SK-N-SH treated with all-trans-retinoic acid at 6 μM for 48 hours (cell line): ENCODE data around the gene EGLN1.

ENCODE experiments used
- ATAC-seq: fragments of 200-7000 bp; cut with Tn5 transposase; 3 replicates; pipeline ENCODE4 v1.9.1; 2020; ENCODE audit warnings: mild to moderate bottlenecking, moderate library complexity
- ARNTL ChIP-seq: fragments of 450-650 bp; formaldehyde crosslinking; IDR thresholded peaks from 2 replicates; pipeline ENCODE4 v1.5.0; 2020; ENCODE audit warnings: low read depth, mild to moderate bottlenecking, moderate library complexity, borderline replicate concordance
- BACH2 ChIP-seq: fragments of 250-450 bp; sonication (Bioruptor Pico); IDR thresholded peaks from 2 replicates; pipeline ENCODE4 v1.9.0; 2021; ENCODE audit warnings: mild to moderate bottlenecking, borderline replicate concordance
- CSDC2 ChIP-seq: fragments of 250-450 bp; sonication (Bioruptor Pico); IDR thresholded peaks from 2 replicates; pipeline ENCODE4 v1.5.0; 2020; ENCODE audit warnings: mild to moderate bottlenecking, moderate library complexity
- ESRRG ChIP-seq: fragments of 250-450 bp; sonication (Bioruptor Pico); IDR thresholded peaks from 2 replicates; pipeline ENCODE4 v1.6.1; 2021; ENCODE audit warnings: mild to moderate bottlenecking
- GLIS3 ChIP-seq: fragments of 250-450 bp; sonication (Bioruptor Pico); IDR thresholded peaks from 2 replicates; pipeline ENCODE4 v1.5.0; 2020; ENCODE audit warnings: mild to moderate bottlenecking, moderate library complexity
- ISL1 ChIP-seq: fragments of 250-450 bp; sonication (Bioruptor Pico); IDR thresholded peaks from 2 replicates; pipeline ENCODE4 v2.1.2; 2022; ENCODE audit warnings: mild to moderate bottlenecking, moderate library complexity
- OSR1 ChIP-seq: fragments of 250-450 bp; sonication (Bioruptor Pico); IDR thresholded peaks from 2 replicates; pipeline ENCODE4 v1.8.0; 2022; ENCODE audit warnings: moderate library complexity, mild to moderate bottlenecking, inconsistent platforms
- PPARA ChIP-seq: fragments of 250-450 bp; sonication (Bioruptor Pico); IDR thresholded peaks from 2 replicates; pipeline ENCODE4 v1.5.0; 2020; ENCODE audit warnings: mild to moderate bottlenecking, borderline replicate concordance
- RARB ChIP-seq: fragments of 250-450 bp; sonication (Bioruptor Pico); IDR thresholded peaks from 2 replicates; pipeline ENCODE4 v1.8.0; 2021; ENCODE audit warnings: mild to moderate bottlenecking, moderate library complexity
- SNAI2 ChIP-seq: fragments of 250-450 bp; sonication (Bioruptor Pico); IDR thresholded peaks from 2 replicates; pipeline ENCODE4 v1.5.0; 2020; ENCODE audit warnings: mild to moderate bottlenecking, moderate library complexity
- TCF4 ChIP-seq: fragments of 250-450 bp; sonication (Bioruptor Pico); IDR thresholded peaks from 2 replicates; pipeline ENCODE4 v1.8.0; 2021; ENCODE audit warnings: mild to moderate bottlenecking, moderate library complexity, borderline replicate concordance
- TOX ChIP-seq: fragments of 250-450 bp; sonication (Bioruptor Pico); IDR thresholded peaks from 2 replicates; pipeline ENCODE4 v1.8.0; 2021; ENCODE audit warnings: mild to moderate bottlenecking, moderate library complexity, borderline replicate concordance
- ZC3H10 ChIP-seq: fragments of 250-450 bp; sonication (Bioruptor Pico); IDR thresholded peaks from 2 replicates; pipeline ENCODE4 v1.5.1; 2021; ENCODE audit warnings: mild to moderate bottlenecking, moderate library complexity
- ZFP3 ChIP-seq: fragments of 250-450 bp; sonication (Bioruptor Pico); IDR thresholded peaks from 2 replicates; pipeline ENCODE4 v1.5.0; 2020; ENCODE audit warnings: mild to moderate bottlenecking, moderate library complexity
- ZFP30 ChIP-seq: fragments of 450-650 bp; formaldehyde crosslinking; IDR thresholded peaks from 2 replicates; pipeline ENCODE4 v1.5.0; 2022; ENCODE audit warnings: mild to moderate bottlenecking, moderate library complexity
- ZNF70 ChIP-seq: fragments of 450-650 bp; formaldehyde crosslinking; IDR thresholded peaks from 2 replicates; pipeline ENCODE4 v1.5.0; 2020; ENCODE audit warnings: mild to moderate bottlenecking, moderate library complexity
- ZNF8 ChIP-seq: fragments of 450-650 bp; formaldehyde crosslinking; IDR thresholded peaks from 2 replicates; pipeline ENCODE4 v1.5.0; 2020; ENCODE audit warnings: mild to moderate bottlenecking, moderate library complexity
- TF ChIP-seq, protein P1 (sequence below): fragments of 250-450 bp; sonication (Bioruptor Pico); IDR thresholded peaks from 2 replicates; pipeline ENCODE4 v1.5.0; 2020; ENCODE audit warnings: mild to moderate bottlenecking, moderate library complexity
- TF ChIP-seq, protein P2 (sequence below): fragments of 250-450 bp; sonication (Bioruptor Pico); IDR thresholded peaks from 2 replicates; pipeline ENCODE4 v1.8.0; 2020; ENCODE audit warnings: mild to moderate bottlenecking, moderate library complexity, borderline replicate concordance
- TF ChIP-seq, protein P3 (sequence below): fragments of 250-450 bp; sonication (Bioruptor Pico); IDR thresholded peaks from 2 replicates; pipeline ENCODE4 v1.5.1; 2020; ENCODE audit warnings: low read depth, mild to moderate bottlenecking, moderate library complexity
- TF ChIP-seq, protein P4 (sequence below): fragments of 250-450 bp; sonication (Bioruptor Pico); IDR thresholded peaks from 2 replicates; pipeline ENCODE4 v1.5.1; 2021; ENCODE audit warnings: mild to moderate bottlenecking, moderate library complexity

Gene EGLN1

DNA sequence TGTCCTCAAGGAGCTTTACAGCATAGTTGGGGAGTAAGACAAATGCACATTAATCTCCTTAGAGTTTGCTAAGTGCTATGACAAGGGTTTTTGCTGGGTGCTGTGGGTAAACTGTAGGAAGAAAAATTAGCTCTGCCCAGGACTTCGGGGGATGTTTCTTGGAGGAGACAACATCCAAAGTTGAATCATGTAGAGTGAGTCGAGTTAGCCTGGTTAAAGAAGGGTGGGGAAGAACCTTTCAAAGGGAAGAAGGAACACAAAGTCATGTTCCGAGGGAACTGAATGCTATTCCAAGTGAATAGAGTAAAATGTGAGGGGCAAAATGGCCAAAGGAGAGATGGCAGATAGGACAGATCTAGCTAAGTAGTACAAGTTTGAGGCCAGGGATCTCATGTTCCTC lies 66.9 kb downstream of the EGLN1 start (continued):
- TF ChIP-seq, protein P1, sequence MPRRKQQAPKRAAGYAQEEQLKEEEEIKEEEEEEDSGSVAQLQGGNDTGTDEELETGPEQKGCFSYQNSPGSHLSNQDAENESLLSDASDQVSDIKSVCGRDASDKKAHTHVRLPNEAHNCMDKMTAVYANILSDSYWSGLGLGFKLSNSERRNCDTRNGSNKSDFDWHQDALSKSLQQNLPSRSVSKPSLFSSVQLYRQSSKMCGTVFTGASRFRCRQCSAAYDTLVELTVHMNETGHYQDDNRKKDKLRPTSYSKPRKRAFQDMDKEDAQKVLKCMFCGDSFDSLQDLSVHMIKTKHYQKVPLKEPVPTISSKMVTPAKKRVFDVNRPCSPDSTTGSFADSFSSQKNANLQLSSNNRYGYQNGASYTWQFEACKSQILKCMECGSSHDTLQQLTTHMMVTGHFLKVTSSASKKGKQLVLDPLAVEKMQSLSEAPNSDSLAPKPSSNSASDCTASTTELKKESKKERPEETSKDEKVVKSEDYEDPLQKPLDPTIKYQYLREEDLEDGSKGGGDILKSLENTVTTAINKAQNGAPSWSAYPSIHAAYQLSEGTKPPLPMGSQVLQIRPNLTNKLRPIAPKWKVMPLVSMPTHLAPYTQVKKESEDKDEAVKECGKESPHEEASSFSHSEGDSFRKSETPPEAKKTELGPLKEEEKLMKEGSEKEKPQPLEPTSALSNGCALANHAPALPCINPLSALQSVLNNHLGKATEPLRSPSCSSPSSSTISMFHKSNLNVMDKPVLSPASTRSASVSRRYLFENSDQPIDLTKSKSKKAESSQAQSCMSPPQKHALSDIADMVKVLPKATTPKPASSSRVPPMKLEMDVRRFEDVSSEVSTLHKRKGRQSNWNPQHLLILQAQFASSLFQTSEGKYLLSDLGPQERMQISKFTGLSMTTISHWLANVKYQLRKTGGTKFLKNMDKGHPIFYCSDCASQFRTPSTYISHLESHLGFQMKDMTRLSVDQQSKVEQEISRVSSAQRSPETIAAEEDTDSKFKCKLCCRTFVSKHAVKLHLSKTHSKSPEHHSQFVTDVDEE (CRISPR knock-in tag): no peak
- TF ChIP-seq, protein P2, sequence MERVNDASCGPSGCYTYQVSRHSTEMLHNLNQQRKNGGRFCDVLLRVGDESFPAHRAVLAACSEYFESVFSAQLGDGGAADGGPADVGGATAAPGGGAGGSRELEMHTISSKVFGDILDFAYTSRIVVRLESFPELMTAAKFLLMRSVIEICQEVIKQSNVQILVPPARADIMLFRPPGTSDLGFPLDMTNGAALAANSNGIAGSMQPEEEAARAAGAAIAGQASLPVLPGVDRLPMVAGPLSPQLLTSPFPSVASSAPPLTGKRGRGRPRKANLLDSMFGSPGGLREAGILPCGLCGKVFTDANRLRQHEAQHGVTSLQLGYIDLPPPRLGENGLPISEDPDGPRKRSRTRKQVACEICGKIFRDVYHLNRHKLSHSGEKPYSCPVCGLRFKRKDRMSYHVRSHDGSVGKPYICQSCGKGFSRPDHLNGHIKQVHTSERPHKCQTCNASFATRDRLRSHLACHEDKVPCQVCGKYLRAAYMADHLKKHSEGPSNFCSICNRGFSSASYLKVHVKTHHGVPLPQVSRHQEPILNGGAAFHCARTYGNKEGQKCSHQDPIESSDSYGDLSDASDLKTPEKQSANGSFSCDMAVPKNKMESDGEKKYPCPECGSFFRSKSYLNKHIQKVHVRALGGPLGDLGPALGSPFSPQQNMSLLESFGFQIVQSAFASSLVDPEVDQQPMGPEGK: no peak
- TF ChIP-seq GLIS3 (CRISPR knock-in tag): no peak

DNA sequence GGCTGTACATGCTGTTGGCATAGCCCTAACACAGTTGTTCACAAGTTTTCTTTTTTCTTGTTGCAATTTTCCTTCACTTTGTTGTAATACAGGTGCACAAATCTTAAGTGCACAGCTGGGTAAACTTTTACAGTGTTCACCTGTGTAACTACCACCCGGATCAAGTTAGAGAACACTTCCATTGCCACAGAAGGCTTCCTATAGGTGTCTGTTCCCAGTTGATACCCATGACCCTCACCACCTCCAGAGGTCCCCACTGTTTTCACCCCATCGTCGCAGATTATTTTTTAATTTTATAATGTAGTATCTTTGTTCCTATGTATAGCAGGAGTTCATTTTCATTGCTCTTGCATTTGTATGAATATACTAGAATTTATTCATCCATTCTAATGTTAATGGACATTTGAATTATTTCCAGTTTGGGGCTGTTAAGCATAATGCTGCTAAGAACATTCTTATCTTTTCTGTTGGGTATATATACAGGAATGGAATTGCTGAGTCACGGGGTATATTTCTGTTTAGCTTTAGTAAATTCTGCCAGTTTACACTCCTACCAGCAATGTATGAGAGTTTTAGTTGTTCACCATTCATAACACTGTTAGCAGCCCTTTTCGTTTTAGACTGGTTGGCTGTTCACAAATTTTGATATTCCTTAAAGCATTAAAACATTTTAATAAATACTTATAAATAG lies 67.6 kb downstream of the EGLN1 start:
- no peak for ATAC-seq
- TF ChIP-seq TOX (CRISPR knock-in tag): no peak
- TF ChIP-seq ARNTL (CRISPR knock-in tag): no peak
- no peak for TF ChIP-seq ZNF8 (CRISPR knock-in tag)
- TF ChIP-seq, protein P2: no peak
- no peak for TF ChIP-seq GLIS3 (CRISPR knock-in tag)
- no peak for TF ChIP-seq TCF4 (CRISPR knock-in tag)
- TF ChIP-seq ZFP30 (CRISPR knock-in tag): no peak
- TF ChIP-seq SNAI2: no peak
- no peak for TF ChIP-seq RARB (CRISPR knock-in tag)
- no peak for TF ChIP-seq ESRRG (CRISPR knock-in tag)
- no peak for TF ChIP-seq ISL1 (CRISPR knock-in tag)
- no peak for TF ChIP-seq ZC3H10 (CRISPR knock-in tag)
- TF ChIP-seq BACH2 (CRISPR knock-in tag): no peak
- TF ChIP-seq OSR1 (CRISPR knock-in tag): no peak
- TF ChIP-seq, protein P1 (CRISPR knock-in tag): no peak
- no peak for TF ChIP-seq PPARA (CRISPR knock-in tag)
- TF ChIP-seq CSDC2 (CRISPR knock-in tag): no peak
- TF ChIP-seq ZFP3 (CRISPR knock-in tag): no peak
- no peak for TF ChIP-seq ZNF70 (CRISPR knock-in tag)

DNA sequence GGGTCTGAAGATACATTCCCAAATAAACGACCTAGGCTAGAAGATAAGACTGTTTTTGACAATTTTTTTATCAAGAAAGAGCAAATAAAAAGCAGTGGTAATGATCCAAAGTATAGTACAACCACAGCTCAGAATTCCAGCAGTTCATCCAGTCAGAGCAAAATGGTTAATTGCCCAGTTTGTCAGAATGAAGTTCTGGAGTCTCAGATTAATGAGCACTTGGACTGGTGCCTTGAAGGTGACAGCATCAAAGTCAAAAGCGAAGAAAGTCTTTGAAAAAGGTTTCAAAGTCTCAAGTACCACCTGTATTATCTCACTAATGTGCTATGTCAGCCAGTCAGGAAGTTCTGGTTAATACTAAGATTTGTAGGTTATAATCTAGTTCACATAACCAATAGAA lies 69.0 kb downstream of the EGLN1 start:
- ATAC-seq: no peak

DNA sequence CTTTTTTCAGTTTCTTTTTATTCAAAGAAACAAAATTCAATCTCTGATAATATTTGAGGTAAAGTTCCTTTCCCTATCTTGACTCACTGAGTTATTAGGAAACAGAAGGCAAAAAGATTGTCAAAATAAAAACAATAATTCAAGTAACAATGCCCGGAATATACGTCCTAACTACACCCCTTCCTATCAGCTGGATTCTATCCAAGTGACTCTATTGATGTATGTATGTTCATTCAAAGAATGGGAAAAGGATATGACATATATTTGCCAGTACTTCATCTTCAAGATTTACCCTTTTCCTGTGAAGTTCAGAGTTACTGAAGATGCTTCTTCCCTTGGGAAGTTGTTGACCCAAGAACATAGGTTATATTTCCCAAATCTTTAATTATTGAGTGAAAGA lies 70.3 kb downstream of the EGLN1 start:
- ATAC-seq: no peak
- TF ChIP-seq GLIS3 (CRISPR knock-in tag): no peak
- TF ChIP-seq TCF4 (CRISPR knock-in tag): no peak
- TF ChIP-seq, protein P2: no peak
- TF ChIP-seq, protein P3, sequence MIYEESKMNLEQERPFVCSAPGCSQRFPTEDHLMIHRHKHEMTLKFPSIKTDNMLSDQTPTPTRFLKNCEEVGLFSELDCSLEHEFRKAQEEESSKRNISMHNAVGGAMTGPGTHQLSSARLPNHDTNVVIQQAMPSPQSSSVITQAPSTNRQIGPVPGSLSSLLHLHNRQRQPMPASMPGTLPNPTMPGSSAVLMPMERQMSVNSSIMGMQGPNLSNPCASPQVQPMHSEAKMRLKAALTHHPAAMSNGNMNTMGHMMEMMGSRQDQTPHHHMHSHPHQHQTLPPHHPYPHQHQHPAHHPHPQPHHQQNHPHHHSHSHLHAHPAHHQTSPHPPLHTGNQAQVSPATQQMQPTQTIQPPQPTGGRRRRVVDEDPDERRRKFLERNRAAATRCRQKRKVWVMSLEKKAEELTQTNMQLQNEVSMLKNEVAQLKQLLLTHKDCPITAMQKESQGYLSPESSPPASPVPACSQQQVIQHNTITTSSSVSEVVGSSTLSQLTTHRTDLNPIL (CRISPR knock-in tag): no peak
- TF ChIP-seq RARB (CRISPR knock-in tag): no peak
- TF ChIP-seq CSDC2 (CRISPR knock-in tag): no peak
- no peak for TF ChIP-seq ZFP3 (CRISPR knock-in tag)
- no peak for TF ChIP-seq ZC3H10 (CRISPR knock-in tag)
- TF ChIP-seq ESRRG (CRISPR knock-in tag): no peak
- TF ChIP-seq, protein P4, sequence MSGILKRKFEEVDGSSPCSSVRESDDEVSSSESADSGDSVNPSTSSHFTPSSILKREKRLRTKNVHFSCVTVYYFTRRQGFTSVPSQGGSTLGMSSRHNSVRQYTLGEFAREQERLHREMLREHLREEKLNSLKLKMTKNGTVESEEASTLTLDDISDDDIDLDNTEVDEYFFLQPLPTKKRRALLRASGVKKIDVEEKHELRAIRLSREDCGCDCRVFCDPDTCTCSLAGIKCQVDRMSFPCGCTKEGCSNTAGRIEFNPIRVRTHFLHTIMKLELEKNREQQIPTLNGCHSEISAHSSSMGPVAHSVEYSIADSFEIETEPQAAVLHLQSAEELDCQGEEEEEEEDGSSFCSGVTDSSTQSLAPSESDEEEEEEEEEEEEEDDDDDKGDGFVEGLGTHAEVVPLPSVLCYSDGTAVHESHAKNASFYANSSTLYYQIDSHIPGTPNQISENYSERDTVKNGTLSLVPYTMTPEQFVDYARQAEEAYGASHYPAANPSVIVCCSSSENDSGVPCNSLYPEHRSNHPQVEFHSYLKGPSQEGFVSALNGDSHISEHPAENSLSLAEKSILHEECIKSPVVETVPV (CRISPR knock-in tag): no peak
- TF ChIP-seq PPARA (CRISPR knock-in tag): no peak
- no peak for TF ChIP-seq OSR1 (CRISPR knock-in tag)
- no peak for TF ChIP-seq BACH2 (CRISPR knock-in tag)

More for the DNA sequence above, 69.0 kb downstream of the EGLN1 start:
- no peak for TF ChIP-seq OSR1 (CRISPR knock-in tag)
- TF ChIP-seq CSDC2 (CRISPR knock-in tag): no peak
